Upper lobe of right lung (tissue), 1 donor: ENCODE measurements around the gene FAM131B. TPM values are rescaled to one million over a fixed set of nuclear protein-coding genes. Genes with fewer than 3 reads are reported as not detected.

Experiments
- ATAC-seq: fragments of 200-7000 bp; cut with Tn5 transposase; one replicate; pipeline ENCODE4 v1.9.1; 2020; ENCODE audit warnings: mild to moderate bottlenecking, moderate library complexity
- DNase-seq: peaks from one replicate; pipeline ENCODE4 v3.0.0-alpha.2; 2020
- H3K27ac ChIP-seq: fragments of 200-600 bp; one replicate; pipeline ENCODE4 v1.8.0; 2022
- H3K27me3 ChIP-seq: fragments of 200-600 bp; one replicate; pipeline ENCODE4 v1.8.0; 2022; ENCODE audit warnings: mild to moderate bottlenecking
- H3K36me3 ChIP-seq: fragments of 200-600 bp; one replicate; pipeline ENCODE4 v1.8.0; 2022
- H3K4me1 ChIP-seq: fragments of 200-600 bp; one replicate; pipeline ENCODE4 v1.8.0; 2022
- H3K4me3 ChIP-seq: fragments of 200-600 bp; one replicate; pipeline ENCODE4 v1.8.0; 2022; ENCODE audit warnings: mild to moderate bottlenecking
- H3K9me3 ChIP-seq: fragments of 200-600 bp; one replicate; pipeline ENCODE4 v1.8.0; 2022
- intact Hi-C: fragments of 100-400 bp; cut with DNase I; formaldehyde crosslinking; loops from one replicate; pipeline ENCODE4 v1.11.0; 2022
- microRNA-seq: library from miRNA; unstranded; fragments of <30 nt; microRNA quantifications from one replicate; pipeline ENCODE4 v1.2.0, GENCODE V29; 2020; ENCODE audit warnings: borderline microRNAs expressed
- total RNA-seq: library from RNA; stranded (reverse); fragmentation: NEBNext Ultra II Directional; extraction: Animal tissue kit (Norgen Biotek cat#: 25700); gene quantifications from one replicate; pipeline ENCODE4 v1.2.1, GENCODE V29; 2021
- TF ChIP-seq, protein P1 (sequence below): fragments of 200-600 bp; IDR thresholded peaks from one replicate; pipeline ENCODE4 v1.8.0; 2022; ENCODE audit warnings: antibody characterized with exemption
- donor health status: DM: no; HTN: yes; CAD: no; lungs with severe emphysema.

FAM131B gene
- total RNA-seq, 1 donor from 2014 or later, result 0.90 TPM

DNA sequence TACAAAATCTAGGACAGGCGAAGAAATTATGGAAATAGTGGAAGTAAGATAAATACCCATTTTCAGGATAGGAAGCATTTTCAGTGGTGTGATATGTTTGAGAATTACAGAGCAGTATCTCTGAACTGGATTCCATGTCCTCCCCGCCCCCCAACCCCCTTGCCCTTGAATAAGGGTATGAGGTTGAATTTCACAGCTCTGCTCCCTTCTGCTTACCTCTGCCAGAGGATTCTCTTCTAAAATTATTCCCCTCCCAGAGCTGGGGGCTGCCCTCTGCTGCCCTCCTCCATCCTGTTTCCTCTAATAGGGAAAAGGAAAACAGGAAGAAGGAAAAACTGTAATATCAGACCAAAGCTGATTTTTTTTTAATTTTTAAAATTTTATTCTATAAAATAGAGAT, 53.9 kb downstream of the FAM131B start:
- TF ChIP-seq, protein P1, sequence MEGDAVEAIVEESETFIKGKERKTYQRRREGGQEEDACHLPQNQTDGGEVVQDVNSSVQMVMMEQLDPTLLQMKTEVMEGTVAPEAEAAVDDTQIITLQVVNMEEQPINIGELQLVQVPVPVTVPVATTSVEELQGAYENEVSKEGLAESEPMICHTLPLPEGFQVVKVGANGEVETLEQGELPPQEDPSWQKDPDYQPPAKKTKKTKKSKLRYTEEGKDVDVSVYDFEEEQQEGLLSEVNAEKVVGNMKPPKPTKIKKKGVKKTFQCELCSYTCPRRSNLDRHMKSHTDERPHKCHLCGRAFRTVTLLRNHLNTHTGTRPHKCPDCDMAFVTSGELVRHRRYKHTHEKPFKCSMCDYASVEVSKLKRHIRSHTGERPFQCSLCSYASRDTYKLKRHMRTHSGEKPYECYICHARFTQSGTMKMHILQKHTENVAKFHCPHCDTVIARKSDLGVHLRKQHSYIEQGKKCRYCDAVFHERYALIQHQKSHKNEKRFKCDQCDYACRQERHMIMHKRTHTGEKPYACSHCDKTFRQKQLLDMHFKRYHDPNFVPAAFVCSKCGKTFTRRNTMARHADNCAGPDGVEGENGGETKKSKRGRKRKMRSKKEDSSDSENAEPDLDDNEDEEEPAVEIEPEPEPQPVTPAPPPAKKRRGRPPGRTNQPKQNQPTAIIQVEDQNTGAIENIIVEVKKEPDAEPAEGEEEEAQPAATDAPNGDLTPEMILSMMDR, result no peak
- ATAC-seq, result no peak
- Histone ChIP-seq H3K4me3 (no peak overlapping the region), H3K27ac (no peak overlapping the region), H3K9me3 (no peaks in the 10 kb centered on the region), H3K4me1 (no peaks in the 10 kb centered on the region), H3K36me3 (peaks cover 43% of the 10 kb centered on the region), H3K27me3 (no peaks in the 10 kb centered on the region)
- no peak for DNase-seq
- intact Hi-C loops, result loop anchor here (10.0 kb wide), 1 partner anchor 64 kb away; no protein-coding TSS in a partner anchor

DNA sequence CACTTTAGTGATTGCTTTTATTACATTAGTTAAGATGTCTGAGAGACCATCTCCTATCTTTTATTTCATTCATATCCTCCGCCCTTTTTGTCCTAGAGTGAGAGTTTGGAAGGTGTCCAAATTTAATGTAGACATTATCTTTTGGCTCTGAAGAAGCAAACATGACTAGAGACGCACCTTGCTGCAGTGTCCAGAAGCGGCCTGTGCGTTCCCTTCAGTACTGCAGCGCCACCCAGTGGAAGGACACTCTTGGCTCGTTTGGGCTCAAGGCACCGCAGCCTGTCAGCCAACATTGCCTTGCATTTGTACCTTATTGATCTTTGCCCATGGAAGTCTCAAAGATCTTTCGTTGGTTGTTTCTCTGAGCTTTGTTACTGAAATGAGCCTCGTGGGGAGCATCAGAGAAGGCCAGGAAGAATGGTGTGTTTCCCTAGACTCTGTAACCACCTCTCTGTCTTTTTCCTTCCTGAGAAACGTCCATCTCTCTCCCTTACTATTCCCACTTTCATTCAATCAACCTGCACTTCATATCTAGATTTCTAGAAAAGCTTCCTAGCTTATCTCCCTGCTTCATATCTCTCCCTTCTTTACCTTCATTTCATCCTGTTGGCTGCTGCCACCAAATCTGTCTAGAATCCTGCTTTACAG, 57.0 kb downstream of the FAM131B start:
- Histone ChIP-seq H3K4me3 (no peak overlapping the region), H3K27ac (no peak overlapping the region), H3K4me1 (peaks cover 5% of the 10 kb centered on the region), H3K27me3 (no peaks in the 10 kb centered on the region), H3K36me3 (peaks cover 73% of the 10 kb centered on the region), H3K9me3 (no peaks in the 10 kb centered on the region)
- ATAC-seq (peak; percentile 86), DNase-seq (peak; percentile 84)
- intact Hi-C loops, result loop anchor here (10.0 kb wide), 1 partner anchor 61 kb away; no protein-coding TSS in a partner anchor
- TF ChIP-seq, protein P1, result peak; percentile 70

DNA sequence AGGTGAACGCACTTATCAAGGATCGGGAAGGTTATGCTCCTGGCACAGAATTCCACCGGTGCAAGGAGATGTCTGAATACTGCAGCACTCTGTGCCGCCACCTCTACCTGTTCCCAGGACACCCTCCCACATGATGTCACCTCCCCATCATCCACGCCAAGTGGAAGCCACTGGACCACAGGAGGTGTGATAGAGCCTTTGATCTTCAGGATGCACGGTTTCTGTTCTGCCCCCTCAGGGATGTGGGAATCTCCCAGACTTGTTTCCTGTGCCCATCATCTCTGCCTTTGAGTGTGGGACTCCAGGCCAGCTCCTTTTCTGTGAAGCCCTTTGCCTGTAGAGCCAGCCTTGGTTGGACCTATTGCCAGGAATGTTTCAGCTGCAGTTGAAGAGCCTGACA, 57.6 kb downstream of the FAM131B start:
- H3K9me3 ChIP-seq, result no peaks in the 10 kb centered on the region
- H3K27me3 ChIP-seq, result no peaks in the 10 kb centered on the region
- ATAC-seq (no peak), DNase-seq (no peak)
- no peak overlapping the region for H3K4me3 ChIP-seq
- H3K27ac ChIP-seq, result no peak overlapping the region
- TF ChIP-seq, protein P1, result no peak
- peaks cover 11% of the 10 kb centered on the region for H3K4me1 ChIP-seq
- intact Hi-C loops, result loop anchor here (10.0 kb wide), 1 partner anchor 60 kb away; no protein-coding TSS in a partner anchor
- peaks cover 79% of the 10 kb centered on the region for H3K36me3 ChIP-seq

DNA sequence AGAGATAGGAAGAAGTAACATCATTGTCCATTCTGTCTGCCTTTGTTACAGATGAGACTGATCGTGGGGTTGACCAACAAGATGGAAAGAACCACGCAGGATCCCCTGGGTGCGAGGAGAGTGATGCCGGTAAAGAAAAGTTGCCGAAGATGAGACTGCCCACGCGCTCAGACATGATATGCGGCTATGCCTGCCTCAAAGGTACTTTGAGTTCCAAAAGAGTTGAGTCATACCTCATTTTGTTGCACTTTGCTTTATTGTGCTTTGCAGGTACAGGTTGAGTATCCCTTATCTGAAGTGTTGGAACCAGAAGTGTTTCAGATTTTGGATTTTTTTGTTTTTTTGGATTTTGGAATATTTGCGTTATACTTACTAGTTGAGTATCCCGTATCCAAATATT, 58.8 kb downstream of the FAM131B start:
- Histone ChIP-seq H3K27me3 (no peaks in the 10 kb centered on the region), H3K4me1 (peaks cover 13% of the 10 kb centered on the region), H3K36me3 (peaks cover 90% of the 10 kb centered on the region), H3K9me3 (no peaks in the 10 kb centered on the region), H3K27ac (no peak overlapping the region), H3K4me3 (no peak overlapping the region)
- TF ChIP-seq, protein P1, result no peak
- no peak for DNase-seq
- no peak for ATAC-seq
- intact Hi-C loops, result loop anchor here (10.0 kb wide), 1 partner anchor 59 kb away; no protein-coding TSS in a partner anchor

Small RNAs within 50 kb of the gene (microRNA-seq; reads per million reads assigned to microRNA genes)
- gene MIR6892, result not detected

Other genes with a start within 250 kb of the FAM131B start
- gene PIP, start 230.6 kb downstream of the FAM131B start, total RNA-seq, result not detected
- gene TAS2R39, start 179.3 kb downstream of the FAM131B start, total RNA-seq, result not detected
- gene TAS2R40, start 140.7 kb downstream of the FAM131B start, total RNA-seq, result not detected
- gene GSTK1, start 99.3 kb downstream of the FAM131B start, total RNA-seq, result 149 TPM
- gene TMEM139, start 77.8 kb downstream of the FAM131B start, total RNA-seq, result 25.1 TPM
- gene CASP2, start 74.4 kb downstream of the FAM131B start, total RNA-seq, result 26.7 TPM
- not detected for gene CLCN1, start 46.6 kb downstream of the FAM131B start, total RNA-seq
- 263 TPM for gene ZYX, start 18.6 kb upstream of the FAM131B start, total RNA-seq
- gene EPHA1, start 46.1 kb upstream of the FAM131B start, total RNA-seq, result 13.9 TPM
- not detected for gene TAS2R60, start 80.7 kb upstream of the FAM131B start, total RNA-seq
- gene TAS2R41, start 115.2 kb upstream of the FAM131B start, total RNA-seq, result not detected
- 0.93 TPM for gene CTAGE15, start 209.1 kb upstream of the FAM131B start, total RNA-seq